K562 (cell line): ENCODE data around the gene CALD1. TPM values are rescaled to one million over a fixed set of nuclear protein-coding genes. Genes with fewer than 3 reads are reported as not detected.

Experiments
- CBX2 ChIP-seq: fragments of 200-600 bp; sonication (generic); IDR thresholded peaks from one replicate; pipeline ENCODE4 v1.6.1; 2012; ENCODE audit warnings: mild to moderate bottlenecking, low read length, inconsistent platforms; ENCODE audit not compliant: insufficient read depth, poor library complexity, severe bottlenecking
- POLR2H ChIP-seq: IDR thresholded peaks from 2 replicates; pipeline ENCODE4 v1.6.1; 2016; ENCODE audit warnings: missing genetic modification characterization, low read depth, mild to moderate bottlenecking, control low read depth, missing compliant biosample characterization, moderate library complexity
- ZEB2 ChIP-seq: fragments of 450-650 bp; IDR thresholded peaks from 2 replicates; pipeline ENCODE4 v1.6.1; 2016
- ZNF583 ChIP-seq: fragments of 250-450 bp; sonication (Bioruptor Pico); IDR thresholded peaks from 2 replicates; pipeline ENCODE4 v1.4.0; 2020
- polyA plus RNA-seq, 8 experiments: library from polyadenylated mRNA; depleted of rRNA in 4 of 8; stranded (reverse) in 5 of 8; unstranded in 3 of 8; fragments of >200 nt; fragmentation: Nextera tagmentation in 2 of 8; fragmentation: Illumina TruSeq in 1 of 8; extraction: Ambion mirVana in 2 of 8; extraction: Trizol in 1 of 8; gene quantifications; 2 replicates each; pipeline versions ENCODE4 v1.2.1 to v1.2.3, GENCODE V29; 2011 to 2014; ENCODE audit warnings: inconsistent platforms in 1 of 8, missing spikeins in 1 of 8
- total RNA-seq, 7 experiments: library from RNA; depleted of rRNA in 6 of 7; stranded (reverse); fragments of >200 nt in 6 of 7; fragmentation: Illumina TruSeq in 2 of 7; extraction: Trizol in 2 of 7; gene quantifications; 2 replicates each; pipeline versions ENCODE4 v1.2.1 to v1.2.3, GENCODE V29; 2011 to 2021; ENCODE audit warnings: low replicate concordance in 1 of 7
- TF ChIP-seq, protein P1 (sequence below), 3 experiments: fragments of 200-800 bp in 1 of 3; fragments of 250-450 bp in 1 of 3; fragments of 450-650 bp in 1 of 3; sonication (Bioruptor Pico) in 1 of 3; sonication (Bioruptor generic) in 1 of 3; formaldehyde crosslinking in 1 of 3; IDR thresholded peaks; 2 replicates each; pipeline versions ENCODE4 v1.6.1 to v1.8.0; 2016 to 2022; ENCODE audit warnings: mild to moderate bottlenecking in 2 of 3, missing genetic modification characterization in 2 of 3, missing compliant biosample characterization in 1 of 3, moderate library complexity in 1 of 3

Gene CALD1
- total and polyA plus RNA-seq, 9 of the 15 experiments (the other 6 are each of a cell fraction or from before 2014, with no cell fraction given) = 0.40 TPM; not detected in 8

- TF ChIP-seq ZEB2 (peak; percentile 88), ZNF583 (CRISPR knock-in tag) (no peak), CBX2 (no peak), POLR2H (tag) (peak; percentile 50; the same call in 1 of the 2 replicates)
- TF ChIP-seq, protein P1, sequence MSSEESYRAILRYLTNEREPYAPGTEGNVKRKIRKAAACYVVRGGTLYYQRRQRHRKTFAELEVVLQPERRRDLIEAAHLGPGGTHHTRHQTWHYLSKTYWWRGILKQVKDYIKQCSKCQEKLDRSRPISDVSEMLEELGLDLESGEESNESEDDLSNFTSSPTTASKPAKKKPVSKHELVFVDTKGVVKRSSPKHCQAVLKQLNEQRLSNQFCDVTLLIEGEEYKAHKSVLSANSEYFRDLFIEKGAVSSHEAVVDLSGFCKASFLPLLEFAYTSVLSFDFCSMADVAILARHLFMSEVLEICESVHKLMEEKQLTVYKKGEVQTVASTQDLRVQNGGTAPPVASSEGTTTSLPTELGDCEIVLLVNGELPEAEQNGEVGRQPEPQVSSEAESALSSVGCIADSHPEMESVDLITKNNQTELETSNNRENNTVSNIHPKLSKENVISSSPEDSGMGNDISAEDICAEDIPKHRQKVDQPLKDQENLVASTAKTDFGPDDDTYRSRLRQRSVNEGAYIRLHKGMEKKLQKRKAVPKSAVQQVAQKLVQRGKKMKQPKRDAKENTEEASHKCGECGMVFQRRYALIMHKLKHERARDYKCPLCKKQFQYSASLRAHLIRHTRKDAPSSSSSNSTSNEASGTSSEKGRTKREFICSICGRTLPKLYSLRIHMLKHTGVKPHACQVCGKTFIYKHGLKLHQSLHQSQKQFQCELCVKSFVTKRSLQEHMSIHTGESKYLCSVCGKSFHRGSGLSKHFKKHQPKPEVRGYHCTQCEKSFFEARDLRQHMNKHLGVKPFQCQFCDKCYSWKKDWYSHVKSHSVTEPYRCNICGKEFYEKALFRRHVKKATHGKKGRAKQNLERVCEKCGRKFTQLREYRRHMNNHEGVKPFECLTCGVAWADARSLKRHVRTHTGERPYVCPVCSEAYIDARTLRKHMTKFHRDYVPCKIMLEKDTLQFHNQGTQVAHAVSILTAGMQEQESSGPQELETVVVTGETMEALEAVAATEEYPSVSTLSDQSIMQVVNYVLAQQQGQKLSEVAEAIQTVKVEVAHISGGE (CRISPR knock-in tag; IDR thresholded peaks at IDR 0.05) = peak in 1 of 3 experiments; percentile 72; a peak in 1 of 6 replicates
Observed at GRCh38 chr7:134986363-134987251, 207.2 kb downstream of the CALD1 start, which contains the start of gene AGBL3 (continued).
